PFSK-1 (cell line): Measurements from ENCODE around the gene PHLDB1.

Experiments
- POLR2AphosphoS5 ChIP-seq: IDR thresholded peaks from 2 replicates; pipeline ENCODE4 v1.6.1; 2012; ENCODE audit warnings: low read depth, mild to moderate bottlenecking, control low read depth, low read length, moderate library complexity
- SIN3A ChIP-seq: IDR thresholded peaks from 2 replicates; pipeline ENCODE4 v1.6.1; 2012; ENCODE audit warnings: mild to moderate bottlenecking, low read length, moderate library complexity, borderline replicate concordance; ENCODE audit not compliant: insufficient read depth
- TAF1 ChIP-seq: IDR thresholded peaks from 2 replicates; pipeline ENCODE4 v1.6.1; 2012; ENCODE audit warnings: low read length, control low read depth, borderline replicate concordance; ENCODE audit not compliant: insufficient read depth
- TF ChIP-seq, protein P1 (sequence below), 2 experiments: IDR thresholded peaks; 2 replicates each; pipeline versions ENCODE4 v1.6.1 to v1.8.0; 2011 to 2012; ENCODE audit warnings: low read depth in 2 of 2, low read length in 2 of 2, control low read depth in 1 of 2, inconsistent platforms in 1 of 2, mild to moderate bottlenecking in 1 of 2, moderate library complexity in 1 of 2; ENCODE audit not compliant: insufficient read depth in 1 of 2

DNA sequence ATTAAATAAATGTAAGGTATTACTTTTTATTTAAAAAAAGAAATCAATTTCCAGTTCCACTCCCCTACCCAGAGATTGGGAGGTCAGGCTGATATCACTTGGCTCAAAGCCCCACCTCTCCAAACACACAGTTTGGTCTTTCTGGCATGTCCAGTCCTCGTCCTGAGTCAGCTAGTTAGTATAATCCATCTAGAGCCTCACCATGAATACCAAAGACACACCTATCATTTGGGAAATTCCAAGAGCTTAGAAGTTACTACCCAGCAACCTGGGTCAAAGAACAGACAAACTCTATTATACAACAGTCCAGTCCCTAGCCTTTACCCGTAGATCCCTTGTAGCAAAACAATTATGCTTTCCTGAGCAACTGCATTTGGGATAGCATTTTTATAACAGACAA lies 62.6 kb downstream of the PHLDB1 start:
- TF ChIP-seq, protein P1, sequence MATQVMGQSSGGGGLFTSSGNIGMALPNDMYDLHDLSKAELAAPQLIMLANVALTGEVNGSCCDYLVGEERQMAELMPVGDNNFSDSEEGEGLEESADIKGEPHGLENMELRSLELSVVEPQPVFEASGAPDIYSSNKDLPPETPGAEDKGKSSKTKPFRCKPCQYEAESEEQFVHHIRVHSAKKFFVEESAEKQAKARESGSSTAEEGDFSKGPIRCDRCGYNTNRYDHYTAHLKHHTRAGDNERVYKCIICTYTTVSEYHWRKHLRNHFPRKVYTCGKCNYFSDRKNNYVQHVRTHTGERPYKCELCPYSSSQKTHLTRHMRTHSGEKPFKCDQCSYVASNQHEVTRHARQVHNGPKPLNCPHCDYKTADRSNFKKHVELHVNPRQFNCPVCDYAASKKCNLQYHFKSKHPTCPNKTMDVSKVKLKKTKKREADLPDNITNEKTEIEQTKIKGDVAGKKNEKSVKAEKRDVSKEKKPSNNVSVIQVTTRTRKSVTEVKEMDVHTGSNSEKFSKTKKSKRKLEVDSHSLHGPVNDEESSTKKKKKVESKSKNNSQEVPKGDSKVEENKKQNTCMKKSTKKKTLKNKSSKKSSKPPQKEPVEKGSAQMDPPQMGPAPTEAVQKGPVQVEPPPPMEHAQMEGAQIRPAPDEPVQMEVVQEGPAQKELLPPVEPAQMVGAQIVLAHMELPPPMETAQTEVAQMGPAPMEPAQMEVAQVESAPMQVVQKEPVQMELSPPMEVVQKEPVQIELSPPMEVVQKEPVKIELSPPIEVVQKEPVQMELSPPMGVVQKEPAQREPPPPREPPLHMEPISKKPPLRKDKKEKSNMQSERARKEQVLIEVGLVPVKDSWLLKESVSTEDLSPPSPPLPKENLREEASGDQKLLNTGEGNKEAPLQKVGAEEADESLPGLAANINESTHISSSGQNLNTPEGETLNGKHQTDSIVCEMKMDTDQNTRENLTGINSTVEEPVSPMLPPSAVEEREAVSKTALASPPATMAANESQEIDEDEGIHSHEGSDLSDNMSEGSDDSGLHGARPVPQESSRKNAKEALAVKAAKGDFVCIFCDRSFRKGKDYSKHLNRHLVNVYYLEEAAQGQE (IDR thresholded peaks at IDR 0.05; ENCODE audit: insufficient read depth in 1 of 2, low read depth in 2 of 2, low read length in 2 of 2) = no peak
- no peak for TF ChIP-seq TAF1
- no peak for TF ChIP-seq POLR2AphosphoS5
- no peak for TF ChIP-seq SIN3A
